H1 (cell line): ENCODE results near the gene DCPS. TPM values are rescaled to one million over a fixed set of nuclear protein-coding genes. Genes with fewer than 3 reads are reported as not detected.

Experiments used
- CTCF ChIA-PET: fragments of 300-600 bp; sonication (Branson Sonifier 250); formaldehyde crosslinking; loops from one replicate; lab custom pipeline; 2021; ENCODE audit not compliant: partially characterized antibody; lab: Charles Lee
- POLR2A ChIA-PET: fragments of 300-600 bp; sonication (Branson Sonifier 250); formaldehyde crosslinking; loops from one replicate; lab custom pipeline; 2021; ENCODE audit warnings: inconsistent platforms; ENCODE audit not compliant: partially characterized antibody; lab: Charles Lee
- DNase-seq, 2 experiments: peaks; one replicate each; pipeline versions ENCODE4 v3.0.0 to v3.0.0-alpha.2; 2010 to 2022; ENCODE audit warnings: low spot score in 2 of 2, low read depth in 1 of 2, mixed read lengths in 1 of 2
- FAIRE-seq: peaks from 2 replicates; lab custom pipeline; 2011; peaks lifted over from hg19 to GRCh38; lab: Jason Lieb, UNC
- H2AFZ ChIP-seq: 2 replicates; pipeline ENCODE4 v1.8.1; 2012; ENCODE audit warnings: low read length, inconsistent platforms
- H2AK5ac ChIP-seq: 2 replicates; pipeline ENCODE4 v1.6.1; 2013; ENCODE audit warnings: low read depth, low read length
- H2BK120ac ChIP-seq: replicated peaks from 2 replicates; pipeline ENCODE3; 2013; ENCODE audit warnings: low read depth, low read length, inconsistent platforms
- H2BK12ac ChIP-seq: 2 replicates; pipeline ENCODE4 v1.6.1; 2013; ENCODE audit warnings: low read depth, low read length
- H2BK15ac ChIP-seq: 2 replicates; pipeline ENCODE4 v1.6.1; 2013; ENCODE audit warnings: low read length
- H2BK20ac ChIP-seq: 2 replicates; pipeline ENCODE4 v1.6.1; 2013; ENCODE audit warnings: low read length
- H2BK5ac ChIP-seq: 2 replicates; pipeline ENCODE4 v1.6.1; 2013; ENCODE audit warnings: low read depth, low read length
- H3K14ac ChIP-seq: 2 replicates; pipeline ENCODE4 v1.6.1; 2013; ENCODE audit warnings: inconsistent platforms; ENCODE audit not compliant: insufficient read length
- H3K18ac ChIP-seq: 2 replicates; pipeline ENCODE4 v1.6.1; 2013; ENCODE audit warnings: low read length; ENCODE audit errors: extremely low read depth
- H3K23ac ChIP-seq: 2 replicates; pipeline ENCODE4 v1.6.1; 2013; ENCODE audit warnings: inconsistent platforms; ENCODE audit not compliant: insufficient read length
- H3K23me2 ChIP-seq: 2 replicates; pipeline ENCODE4 v1.6.1; 2013; ENCODE audit warnings: low read depth, low read length
- H3K27ac ChIP-seq: 2 replicates; pipeline ENCODE4 v1.6.1; 2011; ENCODE audit warnings: low read depth, low read length, inconsistent platforms
- H3K27me3 ChIP-seq, 4 experiments: replicated peaks in 1 of 4; 1 replicate in 1 of 4; 2 replicates in 3 of 4; pipeline versions ENCODE4 v1.6.1 to v1.8.1; 2011 to 2013; ENCODE audit warnings: low read length in 3 of 4, mild to moderate bottlenecking in 3 of 4, inconsistent platforms in 2 of 4, mixed read lengths in 2 of 4, moderate library complexity in 1 of 4; ENCODE audit not compliant: control insufficient read depth in 3 of 4, insufficient read depth in 3 of 4; ENCODE audit errors: extremely low read depth in 1 of 4
- H3K36me3 ChIP-seq, 4 experiments: 2 replicates each; pipeline versions ENCODE4 v1.6.1 to v1.8.1; 2011 to 2013; ENCODE audit warnings: mild to moderate bottlenecking in 4 of 4, low read length in 3 of 4, moderate library complexity in 2 of 4, control low read depth in 1 of 4, inconsistent platforms in 1 of 4; ENCODE audit not compliant: insufficient read depth in 4 of 4, control insufficient read depth in 2 of 4
- H3K4ac ChIP-seq: replicated peaks from 2 replicates; pipeline ENCODE3; 2013; ENCODE audit warnings: low read length, low read depth, mixed read lengths, inconsistent platforms; ENCODE audit not compliant: insufficient read length
- H3K4me1 ChIP-seq, 4 experiments: replicated peaks in 1 of 4; 1 replicate in 1 of 4; 2 replicates in 3 of 4; pipeline versions ENCODE4 v1.6.1 to v1.8.1; 2011 to 2013; ENCODE audit warnings: low read length in 3 of 4, inconsistent platforms in 2 of 4, mixed read lengths in 1 of 4; ENCODE audit not compliant: insufficient read depth in 4 of 4, control insufficient read depth in 3 of 4
- H3K4me2 ChIP-seq, 2 experiments: 2 replicates each; pipeline versions ENCODE4 v1.6.1 to v1.8.1; 2011 to 2013; ENCODE audit warnings: low read depth in 2 of 2, low read length in 2 of 2, control low read depth in 1 of 2, inconsistent platforms in 1 of 2, mild to moderate bottlenecking in 1 of 2; ENCODE audit not compliant: insufficient read depth in 1 of 2
- H3K4me3 ChIP-seq, 4 experiments: fragments of 200-600, 300-600 bp in 1 of 4; sonication (generic), shearing (Covaris generic), sonication (Bioruptor Twin) in 1 of 4; 2 replicates each; pipeline versions ENCODE4 v1.5.1 to v1.8.1; 2011 to 2016; ENCODE audit warnings: low read length in 4 of 4, low read depth in 3 of 4, control low read depth in 2 of 4, inconsistent platforms in 2 of 4, mild to moderate bottlenecking in 2 of 4, mixed read lengths in 1 of 4, moderate library complexity in 1 of 4; ENCODE audit not compliant: insufficient read depth in 2 of 4; ENCODE audit errors: extremely low read depth in 1 of 4
- H3K56ac ChIP-seq: replicated peaks from 2 replicates; pipeline ENCODE3; 2013; ENCODE audit warnings: low read depth, mild to moderate bottlenecking, mixed read lengths, low read length, inconsistent platforms; ENCODE audit not compliant: insufficient read length
- H3K79me1 ChIP-seq: 2 replicates; pipeline ENCODE4 v1.6.1; 2013; ENCODE audit warnings: low read depth, low read length, control low read depth
- H3K79me2 ChIP-seq, 2 experiments: 2 replicates each; pipeline versions ENCODE4 v1.6.1 to v1.8.1; 2012 to 2013; ENCODE audit warnings: low read length in 2 of 2, mild to moderate bottlenecking in 2 of 2, inconsistent platforms in 1 of 2; ENCODE audit not compliant: insufficient read depth in 2 of 2, control insufficient read depth in 1 of 2
- H3K9ac ChIP-seq, 4 experiments: replicated peaks in 1 of 4; 1 replicate in 1 of 4; 2 replicates in 3 of 4; pipeline versions ENCODE4 v1.6.1 to v1.8.1; 2011 to 2013; ENCODE audit warnings: low read depth in 3 of 4, low read length in 3 of 4, control low read depth in 2 of 4, mild to moderate bottlenecking in 2 of 4, moderate library complexity in 2 of 4, inconsistent platforms in 1 of 4; ENCODE audit errors: extremely low read depth in 1 of 4
- H3K9me3 ChIP-seq, 2 experiments: 2 replicates each; pipeline versions ENCODE4 v1.6.1 to v1.8.1; 2012 to 2013; ENCODE audit warnings: mild to moderate bottlenecking in 2 of 2, moderate library complexity in 2 of 2, control low read depth in 1 of 2, inconsistent platforms in 1 of 2, low read depth in 1 of 2, low read length in 1 of 2, mixed read lengths in 1 of 2; ENCODE audit not compliant: insufficient read depth in 2 of 2
- H4K20me1 ChIP-seq, 2 experiments: replicated peaks in 1 of 2; 2 replicates each; pipeline versions ENCODE3 to v1.8.1; 2011 to 2013; ENCODE audit warnings: inconsistent platforms in 2 of 2, low read length in 2 of 2, mild to moderate bottlenecking in 1 of 2; ENCODE audit not compliant: insufficient read depth in 2 of 2, control insufficient read depth in 1 of 2
- H4K5ac ChIP-seq: 2 replicates; pipeline ENCODE4 v1.6.1; 2013; ENCODE audit warnings: low read length, low read depth, mixed read lengths, inconsistent platforms; ENCODE audit not compliant: insufficient read length
- H4K8ac ChIP-seq: 2 replicates; pipeline ENCODE4 v1.8.0; 2013; ENCODE audit warnings: mild to moderate bottlenecking, moderate library complexity, low read length, inconsistent platforms; ENCODE audit not compliant: insufficient read depth; ENCODE audit errors: extremely low read depth
- H4K91ac ChIP-seq: replicated peaks from 2 replicates; pipeline ENCODE3; 2013; ENCODE audit warnings: low read length, mixed read lengths, inconsistent platforms; ENCODE audit not compliant: insufficient read length
- BRCA1 ChIP-seq: IDR thresholded peaks from 2 replicates; pipeline ENCODE4 v1.6.1; 2012; ENCODE audit warnings: low read depth, low read length, improper control_type of control experiment
- CEBPB ChIP-seq: IDR thresholded peaks from 2 replicates; pipeline ENCODE4 v1.6.1; 2012; ENCODE audit warnings: low read depth, low read length
- EP300 ChIP-seq, 2 experiments: IDR thresholded peaks; 1 replicate in 1 of 2; 2 replicates in 1 of 2; pipeline ENCODE4 v1.6.1; 2011 to 2012; ENCODE audit warnings: low read depth in 2 of 2, low read length in 2 of 2, mild to moderate bottlenecking in 2 of 2, borderline replicate concordance in 1 of 2, inconsistent platforms in 1 of 2, moderate library complexity in 1 of 2
- POLR2AphosphoS5 ChIP-seq: IDR thresholded peaks from 2 replicates; pipeline ENCODE4 v1.6.1; 2011; ENCODE audit warnings: low read depth, low read length
- SIRT6 ChIP-seq: IDR thresholded peaks from one replicate; pipeline ENCODE4 v1.7.1; 2012; ENCODE audit warnings: low read length, inconsistent platforms
- TBP ChIP-seq: IDR thresholded peaks from 2 replicates; pipeline ENCODE4 v1.6.1; 2011; ENCODE audit warnings: low read depth, low read length, improper control_type of control experiment
- WGBS, 2 experiments: shearing (Covaris generic) in 1 of 2; methylation state at CpG; one replicate each; pipeline versions ENCODE4 v1.1.6 to v1.1.7; 2013 to 2015; ENCODE audit warnings: low lambda C conversion rate in 2 of 2, mixed read lengths in 2 of 2, inconsistent platforms in 1 of 2, low coverage in 1 of 2, missing lambda C conversion rate in 1 of 2; ENCODE audit not compliant: insufficient replicate concordance in 2 of 2, insufficient coverage in 1 of 2, insufficient read length in 1 of 2; ENCODE audit errors: extremely low coverage in 1 of 2, missing lambda C conversion rate in 1 of 2; 5-methylcytosine and 5-hydroxymethylcytosine counted together
- polyA plus RNA-seq, 7 experiments: library from polyadenylated mRNA; depleted of rRNA in 3 of 7; stranded (reverse) in 5 of 7; unstranded in 2 of 7; fragments of >200 nt in 5 of 7; fragments of 200-250 nt in 2 of 7; gene quantifications; 1 replicate in 5 of 7; 2 replicates in 1 of 7; 4 replicates in 1 of 7; pipeline versions ENCODE4 v1.2.1 to v1.2.3, GENCODE V29; 2011 to 2013; ENCODE audit warnings: missing spikeins in 2 of 7, mixed read lengths in 2 of 7
- total RNA-seq: library from RNA; stranded (reverse); fragmentation: NEBNext Ultra II Directional; extraction: Animal tissue kit (Norgen Biotek cat#: 25700); gene quantifications from 2 replicates; pipeline ENCODE4 v1.2.1, GENCODE V29; 2021
- TF ChIP-seq, protein P1 (sequence below): IDR thresholded peaks from 2 replicates; pipeline ENCODE4 v1.6.1; 2011; ENCODE audit warnings: low read length, improper control_type of control experiment
- TF ChIP-seq, protein P2 (sequence below), 3 experiments: IDR thresholded peaks; 1 replicate in 2 of 3; 2 replicates in 1 of 3; pipeline versions ENCODE4 v1.5.1 to v1.6.1; 2011; ENCODE audit warnings: low read length in 3 of 3, mild to moderate bottlenecking in 3 of 3, inconsistent platforms in 2 of 3, low read depth in 1 of 3, moderate library complexity in 1 of 3; ENCODE audit not compliant: insufficient read depth in 1 of 3; ENCODE audit errors: control extremely low read depth in 1 of 3

The DCPS gene
- total and polyA plus RNA-seq, 2 of the 8 experiments (the other 6 are each of a cell fraction or from before 2014, with no cell fraction given) = 24.6 to 55.2 TPM

DNA sequence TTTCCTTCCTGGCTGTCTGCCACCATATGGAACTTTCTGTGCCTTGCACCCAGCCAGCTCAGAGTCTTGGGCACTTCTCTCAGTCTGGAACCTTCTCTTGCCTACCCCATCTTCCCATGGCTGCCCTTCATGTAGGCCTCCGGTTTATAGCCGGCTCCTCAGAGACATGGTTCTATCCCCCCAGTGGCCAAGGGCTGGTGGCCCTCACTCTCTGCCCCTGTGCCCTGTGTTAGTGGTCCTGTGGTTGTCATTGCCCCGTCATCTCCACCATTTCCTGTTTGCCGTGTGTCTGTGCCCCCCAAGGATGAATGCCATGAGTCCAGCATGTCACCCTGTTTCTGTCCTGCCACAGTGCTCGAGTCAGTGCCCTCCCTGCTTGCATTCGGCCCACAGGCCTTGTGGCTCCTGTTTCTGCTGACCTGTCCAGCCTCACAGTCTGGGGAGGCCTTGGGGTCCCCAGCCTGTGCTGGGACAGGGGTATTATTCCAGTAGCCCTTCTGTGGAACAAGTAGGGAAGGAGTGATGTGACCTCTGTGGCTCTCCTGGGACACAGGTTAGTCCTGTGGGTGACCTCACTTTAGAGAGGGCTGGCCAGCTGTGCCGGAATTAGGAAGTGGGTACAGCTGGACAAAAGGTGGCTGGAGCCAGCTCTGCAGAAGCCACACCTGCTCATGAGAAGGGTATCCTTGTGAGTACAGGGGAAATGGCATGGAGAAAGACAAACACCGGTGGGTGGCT, 82.3 kb downstream of the DCPS start:
- Histone ChIP-seq H4K20me1 (peaks cover 0 to 3% of the 10 kb centered on the region in 2 experiments), H2BK5ac (0 out of 2 replicates have a peak overlapping the region, but pooled peaks have one; percentile 16), H3K14ac (no peak overlapping the region), H3K36me3 (no peaks in the 10 kb centered on the region), H2BK120ac (no peak overlapping the region), H3K23me2 (no peaks in the 10 kb centered on the region), H3K9ac (no peak overlapping the region), H4K91ac (no peak overlapping the region), H3K18ac (no peak overlapping the region; the same call in 1 of the 2 replicates), H3K4me1 (peaks cover 0 to 8% (median 3%) of the 10 kb centered on the region in 4 experiments; a peak in 5 of 7 replicates), H2BK20ac (no peak overlapping the region), H2BK15ac (no peak overlapping the region), H4K5ac (no peak overlapping the region), H3K27me3 (no peaks in the 10 kb centered on the region), H3K23ac (no peak overlapping the region), H3K4me2 (peak overlapping the region in 1 of 2 experiments; percentile 4; a peak in 1 of 4 replicates), H3K4ac (peak overlapping the region; percentile 85), H2BK12ac (no peak overlapping the region), H3K4me3 (no peak overlapping the region), H2AFZ (no peak overlapping the region), H3K9me3 (no peaks in the 10 kb centered on the region), H3K79me1 (no peaks in the 10 kb centered on the region; the same call in 1 of the 2 replicates), H3K27ac (no peak overlapping the region), H4K8ac (no peak overlapping the region), H2AK5ac (no peak overlapping the region), H3K79me2 (peaks cover 0 to 3% of the 10 kb centered on the region in 2 experiments; a peak in 1 of 4 replicates), H3K56ac (no peak overlapping the region)
- CTCF ChIA-PET = interaction anchor here (0.9 to 1.6 kb wide), 2 partner anchors 15 to 28 kb away, joined by 3 to 4 read pairs; no protein-coding TSS in a partner anchor
- WGBS, 2 experiments = 90% methylated on average over 7 of the region's 8 CpGs; no CpG with 5 or more reads in 1 of the 2 experiments
- POLR2A ChIA-PET = interaction anchor here (0.6 kb wide), 1 partner anchor 46 kb away, joined by 4 read pairs; no protein-coding TSS in a partner anchor
- DNase-seq (no peak), FAIRE-seq (no peak)
- TF ChIP-seq SIRT6 (no peak), EP300 (IDR thresholded peaks at IDR 0.05; ENCODE audit: borderline replicate concordance in 1 of 2, low read depth in 2 of 2, low read length in 2 of 2) (no peak), BRCA1 (no peak), CEBPB (no peak), TBP (no peak), POLR2AphosphoS5 (no peak)
- TF ChIP-seq, protein P1, sequence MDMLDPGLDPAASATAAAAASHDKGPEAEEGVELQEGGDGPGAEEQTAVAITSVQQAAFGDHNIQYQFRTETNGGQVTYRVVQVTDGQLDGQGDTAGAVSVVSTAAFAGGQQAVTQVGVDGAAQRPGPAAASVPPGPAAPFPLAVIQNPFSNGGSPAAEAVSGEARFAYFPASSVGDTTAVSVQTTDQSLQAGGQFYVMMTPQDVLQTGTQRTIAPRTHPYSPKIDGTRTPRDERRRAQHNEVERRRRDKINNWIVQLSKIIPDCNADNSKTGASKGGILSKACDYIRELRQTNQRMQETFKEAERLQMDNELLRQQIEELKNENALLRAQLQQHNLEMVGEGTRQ = no peak
- TF ChIP-seq, protein P2, sequence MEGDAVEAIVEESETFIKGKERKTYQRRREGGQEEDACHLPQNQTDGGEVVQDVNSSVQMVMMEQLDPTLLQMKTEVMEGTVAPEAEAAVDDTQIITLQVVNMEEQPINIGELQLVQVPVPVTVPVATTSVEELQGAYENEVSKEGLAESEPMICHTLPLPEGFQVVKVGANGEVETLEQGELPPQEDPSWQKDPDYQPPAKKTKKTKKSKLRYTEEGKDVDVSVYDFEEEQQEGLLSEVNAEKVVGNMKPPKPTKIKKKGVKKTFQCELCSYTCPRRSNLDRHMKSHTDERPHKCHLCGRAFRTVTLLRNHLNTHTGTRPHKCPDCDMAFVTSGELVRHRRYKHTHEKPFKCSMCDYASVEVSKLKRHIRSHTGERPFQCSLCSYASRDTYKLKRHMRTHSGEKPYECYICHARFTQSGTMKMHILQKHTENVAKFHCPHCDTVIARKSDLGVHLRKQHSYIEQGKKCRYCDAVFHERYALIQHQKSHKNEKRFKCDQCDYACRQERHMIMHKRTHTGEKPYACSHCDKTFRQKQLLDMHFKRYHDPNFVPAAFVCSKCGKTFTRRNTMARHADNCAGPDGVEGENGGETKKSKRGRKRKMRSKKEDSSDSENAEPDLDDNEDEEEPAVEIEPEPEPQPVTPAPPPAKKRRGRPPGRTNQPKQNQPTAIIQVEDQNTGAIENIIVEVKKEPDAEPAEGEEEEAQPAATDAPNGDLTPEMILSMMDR (IDR thresholded peaks at IDR 0.05; ENCODE audit: control extremely low read depth in 1 of 3, insufficient read depth in 1 of 3, low read depth in 1 of 3, low read length in 3 of 3) = no peak
